Measurements from ENCODE around the gene RNF44.
"Not testable (repeated sequence)": the region's sequence is repeated elsewhere in the genome, so short reads cannot be mapped to it uniquely, and the experiment has no call there.

DNA sequence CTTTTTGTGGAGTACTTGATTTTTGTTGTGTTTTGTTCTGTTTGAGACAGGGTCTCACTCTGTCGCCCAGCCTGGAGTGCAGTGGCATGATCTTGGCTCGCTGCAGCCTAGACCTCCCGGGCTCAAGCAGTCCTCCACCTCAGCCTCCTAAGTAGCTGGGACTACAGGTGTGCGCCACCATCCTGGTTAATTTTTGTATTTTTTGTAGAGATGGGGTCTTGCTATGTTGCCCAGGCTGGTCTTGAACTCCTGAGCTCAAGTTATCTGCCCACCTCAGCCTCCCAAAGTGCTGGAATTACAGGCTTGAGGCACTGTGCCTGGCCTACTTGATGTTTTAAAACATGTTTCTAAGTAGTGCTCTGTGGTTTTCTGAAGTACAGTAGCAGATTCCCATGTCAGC is 50.0 kb downstream of the RNF44 start:
- TF ChIP-seq, protein P1, sequence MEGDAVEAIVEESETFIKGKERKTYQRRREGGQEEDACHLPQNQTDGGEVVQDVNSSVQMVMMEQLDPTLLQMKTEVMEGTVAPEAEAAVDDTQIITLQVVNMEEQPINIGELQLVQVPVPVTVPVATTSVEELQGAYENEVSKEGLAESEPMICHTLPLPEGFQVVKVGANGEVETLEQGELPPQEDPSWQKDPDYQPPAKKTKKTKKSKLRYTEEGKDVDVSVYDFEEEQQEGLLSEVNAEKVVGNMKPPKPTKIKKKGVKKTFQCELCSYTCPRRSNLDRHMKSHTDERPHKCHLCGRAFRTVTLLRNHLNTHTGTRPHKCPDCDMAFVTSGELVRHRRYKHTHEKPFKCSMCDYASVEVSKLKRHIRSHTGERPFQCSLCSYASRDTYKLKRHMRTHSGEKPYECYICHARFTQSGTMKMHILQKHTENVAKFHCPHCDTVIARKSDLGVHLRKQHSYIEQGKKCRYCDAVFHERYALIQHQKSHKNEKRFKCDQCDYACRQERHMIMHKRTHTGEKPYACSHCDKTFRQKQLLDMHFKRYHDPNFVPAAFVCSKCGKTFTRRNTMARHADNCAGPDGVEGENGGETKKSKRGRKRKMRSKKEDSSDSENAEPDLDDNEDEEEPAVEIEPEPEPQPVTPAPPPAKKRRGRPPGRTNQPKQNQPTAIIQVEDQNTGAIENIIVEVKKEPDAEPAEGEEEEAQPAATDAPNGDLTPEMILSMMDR (IDR thresholded peaks at IDR 0.05; ENCODE audit: insufficient read depth, low read length, poor library complexity, severe bottlenecking): not testable (repeated sequence)
- not testable (repeated sequence) for TF ChIP-seq EZH2phosphoT487 (conservative IDR thresholded peaks at IDR 0.05; ENCODE audit: low read length)

All from SU-DHL-6 (cell line).